KOPT-K1 (cell line): ENCODE data around the gene RPP25.

Source experiments
- H3K27ac ChIP-seq: fragments of 200-600 bp; sonication (generic); 2 replicates; pipeline ENCODE4 v1.5.1; 2016; ENCODE audit warnings: antibody characterized with exemption, mild to moderate bottlenecking, low read depth, low read length; ENCODE audit not compliant: poor library complexity, severe bottlenecking
- H3K36me3 ChIP-seq: fragments of 200-600 bp; sonication (generic); 2 replicates; pipeline ENCODE4 v1.5.1; 2017; ENCODE audit warnings: antibody characterized with exemption, mild to moderate bottlenecking, low read length, moderate library complexity; ENCODE audit not compliant: insufficient read depth
- H3K9me3 ChIP-seq: fragments of 200-600 bp; sonication (generic); 2 replicates; pipeline ENCODE4 v1.5.1; 2017; ENCODE audit warnings: antibody characterized with exemption, low read length, mild to moderate bottlenecking; ENCODE audit not compliant: insufficient read depth, poor library complexity, severe bottlenecking

Gene RPP25

GRCh38 chr15:74956648-74957475 is at the start of gene RPP25:
Gene RPP25, minus strand, starts transcription at chr15:74956772. Its CDS starts 189 bp downstream, at chr15:74956583.
- H3K27ac ChIP-seq: no peak within 1 kb of the TSS
- no peaks in the 10 kb centered on the region for H3K36me3 ChIP-seq
- H3K9me3 ChIP-seq: no peaks in the 10 kb centered on the region

GRCh38 chr15:75002398-75002797 is 45.8 kb upstream of the RPP25 start:
- Histone ChIP-seq H3K9me3 (no peaks in the 10 kb centered on the region), H3K36me3 (no peaks in the 10 kb centered on the region), H3K27ac (no peak overlapping the region)

GRCh38 chr15:75001310-75001709 is 44.7 kb upstream of the RPP25 start:
- Histone ChIP-seq H3K27ac (no peak overlapping the region), H3K36me3 (no peaks in the 10 kb centered on the region), H3K9me3 (no peaks in the 10 kb centered on the region)

GRCh38 chr15:74997543-74997942 is 41.0 kb upstream of the RPP25 start:
- Histone ChIP-seq H3K9me3 (no peaks in the 10 kb centered on the region), H3K27ac (no peak overlapping the region), H3K36me3 (no peaks in the 10 kb centered on the region)

- H3K27ac ChIP-seq: no peak overlapping the region
- no peaks in the 10 kb centered on the region for H3K36me3 ChIP-seq
- no peaks in the 10 kb centered on the region for H3K9me3 ChIP-seq
These were observed 40.6 kb upstream of the RPP25 start for GRCh38 chr15:74997141-74997540.

- peak overlapping the region; percentile 42 for H3K27ac ChIP-seq
- H3K9me3 ChIP-seq: no peaks in the 10 kb centered on the region
- no peaks in the 10 kb centered on the region for H3K36me3 ChIP-seq
These were observed 39.5 kb upstream of the RPP25 start for GRCh38 chr15:74995779-74996765.

GRCh38 chr15:74995182-74995778 is 38.7 kb upstream of the RPP25 start, which contains the start of gene SCAMP5:
Gene SCAMP5, plus strand, starts transcription at chr15:74995563. Its CDS starts 16,277 bp downstream, at chr15:75011840.
- peak within 1 kb of the TSS; percentile 42 for H3K27ac ChIP-seq
- no peaks in the 10 kb centered on the region for H3K9me3 ChIP-seq
- no peaks in the 10 kb centered on the region for H3K36me3 ChIP-seq

GRCh38 chr15:74994685-74995084 is 38.1 kb upstream of the RPP25 start:
- H3K27ac ChIP-seq: no peak overlapping the region
- H3K9me3 ChIP-seq: no peaks in the 10 kb centered on the region
- no peaks in the 10 kb centered on the region for H3K36me3 ChIP-seq

GRCh38 chr15:74994236-74994635 is 37.7 kb upstream of the RPP25 start:
- no peaks in the 10 kb centered on the region for H3K9me3 ChIP-seq
- H3K36me3 ChIP-seq: no peaks in the 10 kb centered on the region
- no peak overlapping the region for H3K27ac ChIP-seq

GRCh38 chr15:74992619-74993018 is 36.0 kb upstream of the RPP25 start:
- Histone ChIP-seq H3K27ac (no peak overlapping the region), H3K9me3 (no peaks in the 10 kb centered on the region), H3K36me3 (no peaks in the 10 kb centered on the region)

GRCh38 chr15:74989527-74989926 is 33.0 kb upstream of the RPP25 start:
- H3K9me3 ChIP-seq: no peaks in the 10 kb centered on the region
- no peaks in the 10 kb centered on the region for H3K36me3 ChIP-seq
- no peak overlapping the region for H3K27ac ChIP-seq

- no peaks in the 10 kb centered on the region for H3K9me3 ChIP-seq
- no peaks in the 10 kb centered on the region for H3K36me3 ChIP-seq
- H3K27ac ChIP-seq: no peak overlapping the region
These were observed 31.6 kb upstream of the RPP25 start for GRCh38 chr15:74988007-74988800.

- Histone ChIP-seq H3K9me3 (no peaks in the 10 kb centered on the region), H3K27ac (no peak overlapping the region), H3K36me3 (no peaks in the 10 kb centered on the region)
These were observed 27.2 kb upstream of the RPP25 start for GRCh38 chr15:74983725-74984231.

GRCh38 chr15:74982183-74982582 is 25.6 kb upstream of the RPP25 start:
- H3K27ac ChIP-seq: no peak overlapping the region
- no peaks in the 10 kb centered on the region for H3K9me3 ChIP-seq
- H3K36me3 ChIP-seq: no peaks in the 10 kb centered on the region
